Measurements from ENCODE around the gene CPEB4.
A peak's percentile ranks its signal among the peaks of the same experiment; 100 is the strongest.

CPEB4 gene

DNA sequence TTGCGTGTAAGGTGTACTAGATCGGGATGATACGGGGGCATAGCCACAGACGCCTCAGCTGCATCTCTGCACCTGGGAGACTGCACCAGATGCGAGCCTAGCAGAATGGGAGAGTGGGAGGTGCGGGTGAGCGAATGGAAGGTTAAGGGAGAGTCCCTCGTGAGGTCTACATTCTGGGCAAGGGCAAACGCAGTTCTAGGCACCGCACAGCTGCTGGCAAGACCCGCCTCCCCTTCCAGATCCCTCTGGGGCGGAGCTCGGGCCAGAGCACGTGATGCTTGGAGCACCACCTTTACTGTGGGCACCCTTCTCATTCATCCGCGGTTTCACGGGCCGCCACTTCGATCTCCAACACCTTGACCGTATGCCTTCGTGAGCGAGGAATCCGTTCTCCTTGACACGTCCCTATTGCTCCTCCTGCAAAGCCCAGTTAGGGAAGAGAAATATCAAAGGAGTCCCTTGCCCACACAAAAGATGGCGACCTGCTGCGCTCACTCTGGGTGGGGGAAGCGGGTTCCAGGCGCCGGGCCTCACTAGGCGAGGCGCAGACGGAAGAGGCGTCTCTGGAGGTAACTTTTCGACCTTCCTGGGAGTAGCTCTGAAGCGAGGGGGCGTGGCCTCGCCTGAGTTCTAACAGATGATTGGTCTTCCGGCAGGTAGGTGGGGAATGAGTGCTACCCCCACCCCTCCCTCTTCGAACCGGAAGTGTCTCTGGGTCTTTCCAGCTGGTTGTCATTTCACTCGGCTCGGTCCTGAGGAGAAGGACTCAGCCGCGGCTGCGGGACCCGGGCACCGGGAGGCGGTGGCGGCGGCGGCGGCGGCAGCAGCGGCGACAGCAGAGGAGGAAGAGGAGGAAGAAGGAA, at the start of gene CPEB4:
Gene CPEB4 (plus strand): TSS at position 740 of the 863 bp plus-strand sequence. CDS start 1,385 bp downstream, outside the sequence.
- DNase-seq (ENCODE audit: low read depth): peak; percentile 92

DNA sequence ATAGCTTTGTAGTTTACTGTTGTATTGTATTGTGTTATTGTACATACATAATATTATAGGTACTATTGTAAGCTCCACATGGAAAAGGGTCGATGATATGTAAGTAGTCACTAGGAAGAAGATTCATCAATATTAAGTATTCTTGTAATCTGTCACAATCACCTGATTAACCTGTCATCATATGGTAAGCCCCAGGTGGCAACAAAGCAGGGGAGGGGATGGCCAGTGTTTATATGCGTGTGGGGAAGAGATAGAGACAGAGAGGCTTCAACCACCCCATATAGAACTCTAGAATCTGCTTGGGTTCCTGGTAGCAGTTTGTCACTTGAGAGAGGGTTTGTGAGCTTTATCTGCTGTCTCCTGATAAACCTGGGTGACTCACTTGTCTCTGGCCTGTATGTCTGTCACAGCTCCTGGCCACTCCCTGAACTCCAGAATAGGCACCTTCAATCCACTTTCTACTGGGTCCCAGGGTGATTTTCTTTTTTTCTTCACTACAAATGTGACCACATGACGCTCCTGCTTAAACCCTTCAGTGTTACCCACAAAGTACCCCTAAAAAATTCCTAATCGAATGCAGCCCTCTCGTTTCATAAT, 48.9 kb upstream of the CPEB4 start:
- DNase-seq (ENCODE audit: low read depth): no peak

DNA sequence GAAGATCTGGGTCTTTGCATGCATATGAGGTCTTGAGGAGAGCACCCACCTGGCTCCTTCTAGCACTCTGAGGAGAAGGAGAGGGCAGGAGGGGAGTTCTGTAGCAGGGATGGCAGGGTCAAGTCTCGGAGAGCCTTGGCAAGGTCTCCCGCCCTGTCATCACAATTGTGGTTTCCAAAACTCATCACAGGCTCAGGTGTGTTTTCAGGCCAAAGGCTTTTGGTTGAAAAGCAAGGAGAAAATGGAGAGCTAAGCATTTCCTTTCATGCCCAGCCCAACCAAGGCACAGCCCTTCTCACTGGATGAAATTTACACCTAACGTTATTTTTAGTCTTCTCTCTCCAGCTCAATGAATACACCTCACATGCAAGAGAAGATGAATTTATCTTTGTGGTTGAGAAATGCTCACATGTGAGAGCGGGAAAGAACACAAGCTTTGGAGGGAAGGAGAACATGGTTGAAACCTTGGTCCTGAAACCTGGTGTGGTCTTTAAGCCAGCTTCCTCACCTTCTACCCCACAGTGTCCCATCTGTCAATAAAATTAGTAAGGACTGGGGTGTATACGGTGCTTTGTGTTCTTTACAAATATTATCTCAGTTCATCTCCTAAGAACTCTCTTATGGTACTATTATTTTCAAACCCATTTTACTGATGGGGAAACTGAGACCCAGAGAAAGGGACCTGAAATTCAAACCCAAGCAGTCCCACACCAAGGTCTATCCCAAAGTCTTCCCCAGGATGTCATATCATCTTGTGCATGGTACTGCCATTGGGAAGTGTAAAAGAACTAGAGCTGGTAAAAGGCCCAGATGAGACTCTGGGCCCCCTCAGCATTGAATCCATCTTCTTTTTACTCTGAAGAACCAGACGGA, 47.8 kb upstream of the CPEB4 start:
- DNase-seq (ENCODE audit: low read depth): no peak

DNA sequence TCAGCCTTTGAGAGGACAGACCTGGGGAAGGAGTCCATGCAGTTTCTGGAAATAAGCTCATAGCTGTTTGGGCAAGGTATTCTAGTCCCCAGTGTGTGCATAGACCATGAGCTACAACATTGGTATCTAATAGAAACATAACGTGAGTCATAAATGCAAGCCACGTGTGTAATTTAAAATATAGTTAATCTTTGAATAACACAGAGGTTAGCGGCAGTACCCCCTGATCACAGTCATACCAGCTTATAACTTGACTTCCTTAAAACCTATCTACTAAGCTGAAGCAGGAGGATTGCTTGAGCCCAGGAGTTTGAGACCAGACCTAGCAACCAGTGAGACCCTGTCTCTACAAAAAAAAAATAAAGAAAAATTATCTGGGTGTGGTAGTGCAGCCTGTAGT, 46.4 kb upstream of the CPEB4 start:
- no peak for DNase-seq (ENCODE audit: low read depth)

DNA sequence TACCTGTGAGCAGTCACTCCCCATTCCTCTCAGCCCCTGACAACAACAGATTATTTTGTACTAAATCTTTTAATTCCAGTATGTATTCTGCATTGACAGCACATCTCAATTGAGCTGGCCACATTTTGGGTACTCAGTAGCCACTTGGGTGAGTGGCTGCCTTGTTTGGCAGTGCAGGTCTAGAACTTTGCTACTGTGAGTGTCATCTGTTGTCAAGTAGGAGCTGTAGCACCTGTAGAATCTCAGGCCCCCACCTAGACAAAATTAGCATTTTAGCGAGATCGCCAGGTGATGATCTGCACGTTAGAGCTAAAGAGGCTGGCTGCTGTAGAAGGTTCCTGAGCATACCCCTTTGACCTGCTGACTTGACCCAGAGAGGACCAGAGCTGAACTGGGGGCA, 44.4 kb upstream of the CPEB4 start:
- no peak for DNase-seq (ENCODE audit: low read depth)

DNA sequence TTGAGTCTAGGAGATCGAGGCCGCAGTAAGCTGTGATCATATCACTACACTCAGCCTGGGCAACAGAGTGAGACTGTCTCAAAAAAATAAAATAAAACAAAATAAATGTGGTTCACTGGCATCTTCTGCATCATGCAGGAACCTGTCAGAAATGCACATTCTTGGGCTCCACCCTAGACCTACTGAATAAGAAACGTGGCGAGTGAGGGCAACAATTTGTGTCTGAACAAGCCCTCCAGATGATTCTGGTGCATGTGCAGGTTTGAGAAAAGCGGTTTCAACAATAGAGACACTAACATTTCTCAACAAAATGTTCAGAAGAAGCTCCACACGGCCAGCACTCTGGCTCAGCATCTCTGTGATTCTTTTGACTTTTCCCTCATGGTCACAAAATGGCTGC, 42.8 kb upstream of the CPEB4 start:
- no peak for DNase-seq (ENCODE audit: low read depth)

DNA sequence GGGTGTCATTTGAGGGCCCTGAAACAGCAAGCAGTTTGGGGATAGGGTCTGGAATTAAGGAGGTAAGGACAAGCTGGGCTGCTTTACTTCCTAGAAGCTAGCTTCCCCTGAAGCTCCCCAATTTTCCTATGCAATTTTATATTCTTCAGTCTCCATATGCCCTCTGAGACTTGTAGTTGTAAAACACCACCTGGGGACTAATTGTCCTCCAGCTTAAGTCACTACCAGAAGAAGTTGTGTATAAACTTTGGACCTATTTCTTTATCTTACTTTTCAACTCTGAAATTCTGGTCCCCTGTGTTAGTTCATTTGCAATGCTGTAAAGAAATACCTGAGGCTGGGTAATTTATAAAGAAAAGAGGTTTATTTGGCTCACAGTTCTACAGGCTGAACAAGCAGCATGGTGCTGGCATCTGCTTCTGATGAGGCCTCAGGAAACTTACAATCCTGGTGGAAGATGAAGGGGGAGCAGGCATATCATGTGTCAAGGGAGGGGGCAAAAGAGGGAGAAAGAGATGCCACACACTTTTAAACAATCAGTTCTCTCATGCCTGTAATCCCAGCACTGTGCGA, 41.1 kb upstream of the CPEB4 start:
- no peak for DNase-seq (ENCODE audit: low read depth)

DNA sequence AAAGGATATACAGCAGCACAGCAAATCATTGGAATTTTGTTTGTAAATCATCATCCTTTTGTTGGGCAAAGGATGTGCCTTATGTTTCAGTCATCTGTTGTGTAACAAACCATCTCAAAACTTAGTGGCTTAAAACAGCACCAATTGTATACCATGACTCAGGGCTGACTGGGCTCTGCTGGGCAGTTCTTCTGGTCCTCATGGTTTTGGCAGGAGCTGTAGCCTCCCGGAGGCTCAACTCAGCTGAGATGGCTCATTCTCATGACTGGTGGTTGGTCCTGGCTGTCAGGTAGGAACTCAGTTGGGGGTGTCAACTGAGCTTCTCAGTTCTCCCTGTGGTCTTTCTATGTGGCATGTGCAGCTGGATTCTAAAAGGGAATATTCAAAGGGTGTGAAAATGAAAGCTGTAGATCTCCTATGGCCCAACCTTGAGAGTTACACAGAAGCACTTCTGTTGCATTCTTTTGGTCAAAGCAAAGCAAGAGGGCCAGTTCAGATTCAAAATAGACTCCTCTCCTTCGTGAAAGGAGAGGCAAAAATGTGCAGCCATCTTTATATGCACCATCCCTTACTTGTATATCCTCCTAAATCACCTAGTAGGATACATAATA, 39.1 kb upstream of the CPEB4 start:
- no peak for DNase-seq (ENCODE audit: low read depth)

DNA sequence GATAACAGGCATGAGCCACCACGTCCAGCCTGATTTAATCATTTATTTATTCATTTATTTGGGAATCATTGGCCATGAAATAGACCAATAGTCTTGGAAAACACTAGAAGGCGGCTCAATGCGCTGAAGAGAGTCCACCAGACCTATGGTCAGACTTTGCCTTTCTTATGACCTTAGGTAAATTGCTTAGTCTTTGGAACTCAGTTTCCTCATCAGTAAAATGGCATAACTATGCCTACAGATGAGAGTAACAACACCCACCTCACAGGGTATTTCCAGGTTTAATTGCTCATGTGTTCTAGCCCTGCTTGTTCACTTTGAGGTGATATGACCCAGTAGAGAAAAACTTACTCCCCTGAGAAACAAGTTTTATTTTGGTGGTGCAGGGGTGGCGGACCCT, 38.2 kb upstream of the CPEB4 start:
- no peak for DNase-seq (ENCODE audit: low read depth)

DNA sequence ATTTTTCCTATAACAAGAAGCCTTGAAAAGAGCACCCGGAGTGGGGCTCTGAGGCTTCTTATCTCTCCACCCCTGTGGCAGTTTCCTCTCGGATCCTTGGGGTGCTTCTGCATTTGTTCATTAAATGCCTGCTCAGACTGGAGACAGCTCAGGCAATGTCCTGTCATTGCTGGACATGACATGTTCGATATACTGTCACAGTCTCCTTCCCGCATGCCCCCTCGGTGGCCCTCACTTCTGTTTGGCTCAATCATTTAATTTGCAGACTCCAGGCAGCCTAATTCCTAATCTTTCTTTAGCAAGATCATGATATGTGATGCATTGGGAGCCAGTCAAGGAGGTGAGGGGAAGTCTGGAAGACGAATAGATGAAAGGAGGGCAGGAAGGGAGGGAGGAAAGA, 37.5 kb upstream of the CPEB4 start:
- DNase-seq (ENCODE audit: low read depth): no peak

DNA sequence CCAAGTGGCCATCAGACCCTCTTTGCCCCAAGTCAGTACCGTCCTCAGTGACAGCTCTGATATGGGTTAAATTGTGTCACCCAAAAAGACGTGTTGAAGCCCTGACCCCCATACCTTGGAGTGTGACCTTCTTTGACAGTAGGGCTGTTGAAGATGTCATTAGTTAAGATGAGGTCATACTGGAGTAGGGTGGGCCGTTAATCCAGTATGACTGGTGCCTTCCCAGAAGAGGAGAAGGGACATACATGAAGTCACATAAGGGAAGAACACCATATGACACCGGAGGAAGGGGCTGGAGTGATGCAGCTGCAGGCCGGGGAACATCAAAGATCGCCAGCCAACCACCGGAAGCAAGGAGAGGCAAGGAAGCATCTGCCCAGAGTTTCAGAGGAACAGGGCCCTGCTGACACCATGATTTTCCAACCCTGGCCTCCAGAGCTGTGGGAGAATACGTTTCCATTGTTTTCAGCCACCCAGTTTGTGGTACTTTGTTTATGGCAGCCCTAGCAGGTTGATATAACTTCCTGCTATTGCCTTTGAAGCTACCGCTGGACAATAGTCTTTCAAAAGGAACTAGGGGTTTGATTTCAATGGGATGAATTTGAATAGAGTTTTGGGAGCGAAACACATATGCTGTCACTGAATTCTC, 36.4 kb upstream of the CPEB4 start:
- no peak for DNase-seq (ENCODE audit: low read depth)

DNA sequence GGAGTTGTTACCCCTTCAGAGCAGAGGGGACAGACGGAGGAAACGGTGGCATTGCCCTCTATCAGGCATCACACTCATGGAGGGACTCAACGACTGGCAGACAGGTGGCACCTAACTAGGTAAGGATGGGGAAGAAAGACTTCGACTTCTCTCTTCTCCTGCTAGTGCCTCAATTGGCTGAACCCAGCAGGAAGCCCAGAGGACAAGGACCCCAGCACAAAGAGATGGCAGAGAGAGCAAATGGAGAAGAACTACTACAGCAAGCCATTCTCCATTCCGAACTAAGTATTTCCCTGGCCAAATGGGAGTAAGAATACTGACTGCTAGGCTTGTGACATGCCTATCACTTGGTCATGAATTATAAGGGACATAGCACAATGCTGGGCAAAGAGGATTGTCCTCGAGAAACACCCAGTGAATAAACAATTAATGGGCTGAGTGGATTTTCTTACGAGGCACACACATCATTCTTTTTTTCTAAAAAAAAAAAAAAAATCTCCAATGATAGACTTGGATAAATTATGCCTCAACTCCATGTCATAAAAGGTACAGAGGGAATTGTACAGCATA, 35.3 kb upstream of the CPEB4 start:
- no peak for DNase-seq (ENCODE audit: low read depth)

DNA sequence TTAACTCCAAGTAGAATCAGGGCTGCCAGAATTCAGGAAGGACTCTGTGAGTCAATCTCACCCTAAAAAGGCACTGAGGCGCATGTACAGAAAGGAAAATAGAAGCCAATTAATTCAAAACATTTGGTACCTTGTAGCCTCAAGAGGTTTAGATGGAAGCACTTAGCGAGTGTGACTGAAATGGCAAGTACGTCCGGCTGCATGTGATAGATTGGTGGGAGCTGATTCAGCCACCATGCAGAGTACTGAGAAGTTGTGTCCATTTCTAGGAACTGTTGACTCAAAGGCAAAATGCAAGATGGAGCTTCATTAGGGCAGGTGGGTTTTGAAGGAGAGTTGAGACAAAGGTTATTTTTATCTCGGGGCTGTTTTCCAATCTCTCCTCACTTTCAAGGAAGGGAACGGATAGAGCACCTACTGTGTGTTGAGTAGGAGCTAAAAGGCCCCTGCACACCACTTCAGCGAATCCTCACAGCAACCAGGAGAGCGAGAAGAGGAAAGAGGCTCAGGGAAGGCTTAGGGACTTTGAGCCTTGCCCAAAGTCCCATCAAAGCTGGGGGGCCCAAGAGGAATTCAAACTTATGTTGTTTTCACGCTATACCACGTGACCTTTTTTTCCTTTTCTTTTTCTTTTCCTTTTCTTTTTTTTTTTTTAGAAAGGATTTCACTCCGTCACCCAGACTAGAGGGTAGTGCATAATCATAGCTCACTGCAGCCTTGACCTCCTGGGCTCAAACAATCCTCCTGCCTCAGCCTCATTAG, 34.6 kb upstream of the CPEB4 start:
- no peak for DNase-seq (ENCODE audit: low read depth)

DNA sequence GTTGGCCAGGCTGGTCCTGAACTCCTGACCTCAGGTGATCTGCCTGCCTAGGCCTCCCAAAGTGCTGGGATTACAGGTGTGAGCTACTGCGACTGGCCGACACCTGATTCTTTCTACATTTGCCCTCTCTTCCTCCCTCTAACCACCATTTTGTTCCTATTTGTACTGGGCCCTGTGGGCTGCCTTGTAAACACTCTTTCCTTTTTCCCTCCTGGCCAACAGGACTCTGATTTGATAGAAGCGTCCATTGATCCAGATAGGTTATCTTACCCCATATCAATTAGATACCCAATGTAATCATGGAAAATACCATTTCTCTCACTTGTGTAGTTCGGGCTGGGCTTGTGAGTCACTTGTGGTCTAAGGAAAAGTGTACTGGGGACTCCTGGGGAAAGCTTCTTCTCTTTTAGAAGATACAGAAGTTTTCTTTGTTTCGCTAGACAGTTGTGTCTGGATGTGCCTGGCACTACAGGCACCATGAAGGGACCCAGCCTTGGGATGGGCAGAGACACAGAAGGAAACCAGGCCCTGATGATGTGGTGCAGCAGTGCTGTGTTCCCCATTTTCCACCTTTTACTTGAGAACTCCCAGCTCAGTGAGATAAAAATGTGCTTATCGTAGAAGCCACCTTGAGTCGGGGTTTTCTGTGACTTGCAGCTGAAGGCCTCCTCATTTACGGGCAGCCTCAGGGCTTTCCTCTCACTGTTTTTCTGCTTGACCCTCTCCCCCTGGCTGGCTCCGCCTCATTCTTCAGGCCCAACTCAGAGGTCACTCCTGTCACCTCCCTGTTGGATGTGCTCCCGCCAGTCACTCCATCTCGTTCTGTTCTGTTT, 32.8 kb upstream of the CPEB4 start:
- DNase-seq (ENCODE audit: low read depth): no peak

DNA sequence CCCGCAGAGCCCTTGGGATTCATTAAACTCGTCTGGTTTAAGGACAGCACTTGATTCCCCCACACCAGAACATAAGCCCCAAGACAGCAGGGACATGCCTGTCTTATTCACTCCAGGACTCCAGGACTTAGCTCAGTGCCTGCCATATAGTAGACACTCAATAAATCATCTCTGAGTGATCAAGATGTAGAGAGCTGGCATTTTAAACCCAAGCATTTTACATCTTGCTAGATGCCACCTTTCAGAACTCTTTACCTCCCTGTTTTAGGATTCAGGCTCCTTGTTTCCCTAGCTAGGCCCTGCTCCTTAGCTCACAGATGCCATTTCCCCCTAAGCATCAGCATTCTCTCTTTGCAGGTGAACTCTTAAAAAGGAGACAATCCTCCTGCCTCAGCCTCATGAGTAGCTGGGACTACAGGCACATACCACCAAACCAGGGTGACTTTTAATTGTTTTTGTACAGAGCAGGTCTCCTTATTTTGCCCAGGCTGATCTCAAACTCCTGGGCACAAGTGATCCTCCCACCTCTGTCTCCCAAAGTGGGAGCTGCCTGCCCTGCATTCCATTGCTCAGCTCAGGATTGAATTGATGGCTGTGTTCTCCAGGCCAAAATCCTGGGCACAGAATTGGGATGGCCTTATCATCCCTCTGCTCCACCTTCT, 32.0 kb upstream of the CPEB4 start:
- DNase-seq (ENCODE audit: low read depth): no peak

DNA sequence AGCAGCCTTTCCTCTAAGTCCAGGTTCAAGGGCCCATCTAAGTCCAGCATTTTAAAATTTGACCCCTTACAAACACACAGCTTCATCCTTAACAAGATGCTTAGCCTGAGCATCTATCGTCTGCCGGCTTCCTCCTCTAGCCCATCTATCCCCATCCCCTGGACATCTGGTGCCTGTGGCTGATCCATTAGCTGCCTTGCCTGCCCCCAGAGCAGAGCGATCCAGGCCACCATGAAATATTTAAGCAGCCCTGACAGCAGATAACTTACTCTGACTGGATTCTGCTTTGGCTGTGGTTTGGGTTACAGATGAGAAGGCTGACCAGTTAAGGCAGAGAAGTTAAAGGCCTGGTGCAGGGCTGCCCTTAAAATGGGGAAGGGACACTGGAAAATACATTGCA, 30.9 kb upstream of the CPEB4 start:
- DNase-seq (ENCODE audit: low read depth): no peak

DNA sequence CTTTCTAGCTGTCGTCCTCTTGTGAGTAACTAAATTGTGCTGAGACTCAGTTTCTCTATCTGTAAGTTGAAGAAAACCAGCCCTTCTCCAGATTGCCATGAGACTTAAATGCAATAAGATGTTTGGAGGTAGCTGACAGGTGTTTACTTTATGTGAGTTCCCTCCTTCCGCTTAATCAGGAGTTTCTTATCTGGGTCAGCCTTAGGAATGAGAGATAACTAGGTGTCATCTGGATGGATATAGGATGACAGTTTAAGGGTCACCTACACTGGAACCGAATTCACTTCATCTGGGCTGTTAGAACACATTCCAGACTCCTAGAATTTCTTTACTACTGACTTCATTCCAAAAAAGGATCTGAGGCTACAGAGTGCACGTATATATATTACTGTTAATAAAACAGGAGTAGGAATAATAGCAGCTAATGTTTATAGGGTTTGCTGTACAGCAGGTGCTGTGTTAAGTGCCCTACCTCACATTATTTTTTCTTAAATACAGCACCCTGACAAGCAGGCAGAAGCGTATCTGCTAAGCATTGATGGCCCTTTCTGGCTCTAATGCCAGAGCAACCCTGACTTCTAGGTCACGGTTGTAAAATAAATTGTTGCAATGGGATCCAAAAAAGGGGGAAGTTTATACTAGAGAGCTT, 30.0 kb upstream of the CPEB4 start:
- DNase-seq (ENCODE audit: low read depth): no peak

DNA sequence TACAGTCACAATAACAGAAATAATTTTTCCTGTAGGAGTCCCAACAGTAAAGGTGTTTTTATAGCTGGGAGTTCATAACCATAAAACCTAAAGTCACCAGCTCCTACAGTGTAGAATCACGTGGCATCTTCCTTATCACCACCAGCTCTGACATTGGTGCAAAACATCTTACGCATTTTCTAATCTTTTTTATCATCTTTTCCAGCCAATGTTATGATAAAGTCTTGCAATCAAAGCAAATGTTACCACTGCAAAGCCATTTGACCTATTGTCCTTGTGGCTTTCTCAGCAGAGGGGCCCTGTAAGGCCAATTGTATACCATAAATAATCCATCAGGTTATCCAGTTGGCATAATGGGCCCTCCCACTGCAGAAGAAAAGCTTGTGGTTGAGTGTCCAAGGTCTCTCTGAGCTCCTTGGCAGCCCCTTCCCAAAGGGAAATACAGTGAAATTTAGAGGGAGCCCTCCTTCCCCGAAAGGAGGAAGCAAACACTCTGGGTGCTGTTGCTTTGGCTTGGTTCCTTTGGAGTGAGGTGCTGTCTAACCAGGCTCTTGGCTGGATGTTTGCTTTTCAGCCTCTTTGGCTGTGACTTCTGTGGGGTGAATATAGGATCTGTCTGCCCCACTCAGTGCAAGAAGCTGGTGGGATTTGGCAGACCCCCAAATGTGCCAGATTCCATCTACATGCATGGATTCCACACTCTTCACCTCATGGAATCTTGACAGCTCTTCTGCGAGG, 29.3 kb upstream of the CPEB4 start:
- no peak for DNase-seq (ENCODE audit: low read depth)
